GM19240 (cell line): ENCODE data around the gene C10orf53.
"Not testable (repeated sequence)": the region's sequence is repeated elsewhere in the genome, so short reads cannot be mapped to it uniquely, and the experiment has no call there.

Experiments used
- DNase-seq: peaks from one replicate; pipeline ENCODE4 v3.0.0; 2011; ENCODE audit warnings: low spot score; ENCODE audit not compliant: insufficient read length

C10orf53 gene

GRCh38 chr10:49688261-49688846 lies 8.9 kb downstream of the C10orf53 start:
- DNase-seq: no peak

- DNase-seq: no peak
These were observed 9.5 kb downstream of the C10orf53 start for GRCh38 chr10:49688920-49689319.

- no peak for DNase-seq
These were observed 10.5 kb downstream of the C10orf53 start for GRCh38 chr10:49689882-49690510.

DNA sequence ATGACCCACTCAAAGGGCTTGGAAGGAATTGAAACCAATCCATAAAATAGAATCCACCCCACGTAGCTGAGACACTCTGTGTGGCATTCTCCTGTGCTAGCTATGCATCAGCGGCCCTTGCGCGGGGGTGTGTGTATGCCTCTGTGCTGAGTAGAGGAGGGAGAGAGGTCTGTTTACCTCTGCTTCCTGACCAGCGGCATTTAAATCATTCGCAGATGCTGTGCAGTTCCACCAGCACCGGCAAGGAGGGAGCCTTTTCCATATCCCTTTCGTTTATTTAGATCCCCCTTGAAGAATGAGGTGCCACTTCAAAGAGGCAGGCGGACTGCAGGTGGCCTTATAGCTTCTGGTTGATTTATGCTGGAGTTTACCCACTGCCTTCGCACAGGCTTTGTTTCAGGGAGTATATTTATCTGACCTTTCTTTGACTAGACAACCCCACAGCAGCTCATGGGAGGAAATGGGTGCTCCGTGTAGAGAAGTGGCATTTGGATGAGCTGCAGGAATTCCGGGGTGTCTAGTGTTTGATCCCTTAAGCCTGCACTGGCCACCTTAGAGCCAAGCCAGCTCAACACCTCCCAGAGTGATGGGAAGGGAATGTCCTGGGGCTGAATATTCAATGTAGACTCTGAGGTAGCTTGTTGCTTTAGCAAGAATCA lies 11.4 kb downstream of the C10orf53 start:
- no peak for DNase-seq

GRCh38 chr10:49691588-49691987 lies 12.1 kb downstream of the C10orf53 start:
- DNase-seq: no peak

GRCh38 chr10:49694466-49694865 lies 15.0 kb downstream of the C10orf53 start:
- no peak for DNase-seq

DNA sequence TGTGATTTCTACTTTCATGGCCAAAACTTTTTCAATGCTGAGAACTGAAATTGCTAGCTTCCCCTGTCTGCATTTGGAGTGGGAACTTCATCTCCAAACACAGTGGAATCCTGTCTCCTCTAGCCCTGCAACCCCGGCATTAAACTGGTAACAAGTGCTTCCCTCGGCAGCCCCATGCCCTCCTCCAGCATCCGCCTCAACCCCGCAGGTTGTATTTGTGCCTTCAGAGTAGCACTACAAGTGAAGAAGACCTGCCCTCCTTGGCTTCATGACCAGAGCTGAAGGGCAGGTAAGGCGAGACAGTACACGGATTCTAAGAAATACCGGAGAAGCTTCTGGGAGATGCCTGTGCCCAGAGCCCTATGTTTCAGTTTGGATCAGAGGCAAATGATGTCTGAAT lies 16.9 kb downstream of the C10orf53 start:
- no peak for DNase-seq

DNA sequence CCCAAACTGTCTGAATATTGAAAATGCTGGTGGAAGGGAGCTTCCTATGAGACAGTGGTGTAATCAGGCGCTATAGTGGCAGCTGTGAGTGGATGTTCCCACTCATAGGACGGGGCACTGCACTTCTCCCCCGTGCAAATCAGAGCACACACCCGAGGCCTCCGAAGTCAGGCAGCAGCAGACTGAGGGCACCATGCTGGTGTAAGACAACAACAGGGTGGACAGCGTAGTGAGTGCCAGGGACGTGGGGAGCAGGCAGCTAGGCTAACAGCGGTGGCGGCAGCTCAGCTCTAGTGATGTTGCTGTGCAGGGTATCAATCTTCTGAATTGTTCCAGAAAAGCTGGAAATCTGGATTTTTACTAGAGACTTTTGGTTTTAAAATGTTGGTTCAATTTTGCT lies 19.2 kb downstream of the C10orf53 start:
- DNase-seq: no peak

GRCh38 chr10:49700211-49700610 lies 20.8 kb downstream of the C10orf53 start:
- no peak for DNase-seq

- DNase-seq: no peak
These were observed 21.5 kb downstream of the C10orf53 start for GRCh38 chr10:49700997-49701396.

DNA sequence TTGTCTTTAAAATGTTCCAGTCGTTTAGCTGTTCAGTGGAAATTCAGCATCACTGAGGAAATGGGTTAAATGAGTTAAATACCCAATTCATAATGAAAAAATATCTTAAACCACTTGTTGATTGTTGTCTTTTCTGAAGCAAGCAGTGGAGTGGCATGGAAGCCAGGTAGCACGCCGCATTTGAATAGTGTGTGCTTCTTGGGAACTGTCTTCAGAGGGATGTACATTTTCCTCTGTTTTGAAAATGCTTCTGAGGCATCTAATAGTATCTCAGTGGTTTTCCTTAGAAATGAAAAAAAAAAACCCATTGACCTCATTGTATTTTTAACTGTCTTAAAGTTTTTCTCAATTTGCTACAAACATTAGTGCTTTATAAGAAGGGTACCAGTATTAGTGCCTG lies 28.1 kb downstream of the C10orf53 start:
- DNase-seq: no peak

GRCh38 chr10:49709934-49710333 lies 30.5 kb downstream of the C10orf53 start:
- DNase-seq: no peak

DNA sequence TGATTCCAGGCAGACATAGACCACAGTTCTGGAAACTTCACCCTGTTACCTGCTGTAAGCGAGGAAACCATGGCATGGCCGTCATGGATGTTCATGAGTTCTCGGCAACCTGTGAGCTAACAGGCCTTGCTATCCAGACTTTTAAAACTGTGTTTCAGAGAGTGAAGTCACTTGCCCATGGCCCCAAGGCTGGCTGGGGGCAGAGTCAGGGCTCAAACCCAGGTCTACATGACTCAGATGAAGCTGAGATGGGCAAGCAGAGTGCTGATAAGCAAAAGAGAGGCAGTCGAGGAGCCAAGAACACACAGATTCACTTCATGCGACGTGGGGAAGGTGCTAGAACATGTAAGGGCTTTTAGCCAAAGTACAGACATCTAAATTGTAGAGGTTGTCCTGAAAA lies 31.5 kb downstream of the C10orf53 start:
- no peak for DNase-seq

DNA sequence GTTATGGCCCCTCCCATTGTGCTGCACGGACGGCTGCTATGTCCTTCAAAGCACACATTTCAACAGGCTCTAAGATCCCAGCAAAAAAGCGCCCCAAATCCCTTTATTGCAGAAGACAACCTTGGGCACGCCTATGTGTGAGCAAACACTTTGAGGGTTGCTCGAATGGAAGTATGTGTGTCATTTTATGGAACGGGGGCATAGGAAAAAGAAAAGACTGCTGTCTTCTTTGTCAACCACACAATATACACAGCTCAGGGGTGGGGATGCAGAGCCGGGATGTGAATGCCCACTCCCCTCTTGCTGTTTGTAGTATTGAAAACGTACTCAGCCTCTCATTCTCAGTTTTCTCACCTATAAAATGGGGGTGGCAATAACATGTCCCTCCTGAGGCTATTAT lies 32.0 kb downstream of the C10orf53 start:
- DNase-seq: no peak

- no peak for DNase-seq
These were observed 33.8 kb downstream of the C10orf53 start for GRCh38 chr10:49713266-49713665.

GRCh38 chr10:49715157-49715556 lies 35.7 kb downstream of the C10orf53 start:
- not testable (repeated sequence) for DNase-seq

DNA sequence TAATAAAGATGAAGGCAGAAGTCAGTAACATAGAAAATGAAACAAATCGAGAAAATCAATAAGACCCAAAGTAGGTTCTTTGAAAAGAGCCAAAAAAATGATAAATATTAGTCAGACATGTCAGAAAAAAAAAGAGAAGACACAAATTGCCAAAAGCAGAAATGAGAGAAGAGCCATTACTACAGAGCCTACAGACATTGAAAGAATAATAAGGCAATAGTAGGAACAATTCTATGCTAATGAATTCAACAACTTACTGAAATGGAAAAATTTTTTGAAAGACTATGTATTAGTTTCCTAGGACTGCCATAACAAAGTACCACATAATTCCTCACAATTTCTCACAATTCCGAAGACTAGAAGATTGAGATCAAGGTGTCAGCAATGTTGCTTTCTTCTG lies 47.1 kb downstream of the C10orf53 start:
- no peak for DNase-seq

DNA sequence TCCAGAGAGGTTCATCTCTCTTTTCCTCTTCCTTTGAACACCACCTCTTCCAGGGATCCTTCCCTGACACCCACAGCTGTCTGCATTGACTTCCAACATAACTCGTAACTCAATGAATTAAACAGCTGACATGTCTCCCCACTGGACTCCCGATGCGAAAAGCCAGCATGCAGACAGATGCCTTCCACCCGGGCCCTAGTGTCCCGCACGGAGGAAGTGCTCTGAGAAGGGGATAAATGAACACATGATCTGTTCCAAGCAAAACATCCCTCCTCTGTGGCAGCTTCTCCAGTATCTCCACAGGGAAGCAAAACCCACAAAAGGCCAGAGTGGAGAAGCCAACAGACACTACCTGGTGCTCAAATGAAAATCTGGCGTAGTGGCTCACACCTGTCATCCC lies 54.4 kb downstream of the C10orf53 start:
- DNase-seq: no peak

GRCh38 chr10:49734676-49735075 lies 55.2 kb downstream of the C10orf53 start:
- DNase-seq: no peak

- DNase-seq: no peak
These were observed 55.7 kb downstream of the C10orf53 start for GRCh38 chr10:49735161-49735560.

DNA sequence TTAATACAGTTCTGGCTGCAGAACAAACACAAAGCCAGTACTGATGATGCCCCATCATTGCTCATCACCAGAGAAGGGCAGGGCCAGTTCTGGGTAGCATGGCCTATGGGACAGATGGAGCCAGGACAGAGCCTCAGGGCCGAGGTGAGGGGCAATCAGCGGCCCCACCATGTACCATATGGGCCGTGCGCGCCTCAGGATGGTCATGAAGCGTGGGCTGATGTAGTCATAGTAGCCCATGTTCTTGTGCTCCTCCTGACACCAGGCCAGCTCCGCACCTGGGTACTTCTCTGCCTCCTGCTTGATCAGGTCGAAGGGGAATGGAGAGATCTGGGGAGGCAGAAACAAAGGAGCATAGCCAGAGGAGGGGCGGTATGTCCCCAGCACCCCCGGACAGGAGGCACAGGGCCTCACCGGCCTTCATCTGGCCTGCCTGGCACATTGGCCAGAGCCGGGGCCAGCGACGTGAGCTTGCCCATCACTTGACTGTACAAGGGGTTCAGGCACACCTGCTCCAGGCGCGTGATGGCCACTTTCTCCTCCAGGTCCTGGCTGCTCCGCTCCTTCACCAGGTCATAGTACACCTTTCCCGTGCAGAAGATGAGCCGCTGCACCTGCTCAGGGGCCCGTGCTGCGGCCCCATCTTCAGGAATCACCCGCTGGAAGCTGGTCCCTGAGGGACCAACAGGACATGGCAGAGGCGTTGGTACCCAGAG lies 56.6 kb downstream of the C10orf53 start:
- no peak for DNase-seq

- no peak for DNase-seq
These were observed 57.2 kb downstream of the C10orf53 start for GRCh38 chr10:49736564-49737113.
